Kidney glomerular epithelial cell (primary cell): ENCODE results near the gene PACS1.
"Not testable (repeated sequence)": the region's sequence is repeated elsewhere in the genome, so short reads cannot be mapped to it uniquely, and the experiment has no call there.

Source experiments
- DNase-seq: peaks from one replicate; lab custom pipeline; 2025; lab: John Stamatoyannopoulos, UW

The PACS1 gene

DNA sequence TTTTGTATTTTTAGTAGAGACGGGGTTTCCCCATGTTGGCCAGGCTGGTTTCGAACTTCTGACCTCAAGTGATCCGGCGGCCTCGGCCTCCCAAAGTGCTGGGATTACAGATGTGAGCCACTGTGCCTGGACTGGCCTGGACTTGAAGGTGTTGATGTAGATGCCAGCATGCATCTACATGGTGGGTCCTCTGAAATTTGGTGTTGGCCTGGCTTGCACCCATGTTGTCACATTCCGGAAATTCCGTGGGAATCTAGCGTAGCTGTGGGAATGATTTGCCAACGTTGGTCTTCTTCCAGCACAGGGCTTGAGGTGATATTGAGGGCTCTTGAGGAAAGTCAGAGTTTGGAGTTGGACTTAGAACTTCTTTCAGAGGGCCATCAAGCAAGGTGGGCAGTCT, 6.5 kb downstream of the PACS1 start:
- DNase-seq, result no peak

DNA sequence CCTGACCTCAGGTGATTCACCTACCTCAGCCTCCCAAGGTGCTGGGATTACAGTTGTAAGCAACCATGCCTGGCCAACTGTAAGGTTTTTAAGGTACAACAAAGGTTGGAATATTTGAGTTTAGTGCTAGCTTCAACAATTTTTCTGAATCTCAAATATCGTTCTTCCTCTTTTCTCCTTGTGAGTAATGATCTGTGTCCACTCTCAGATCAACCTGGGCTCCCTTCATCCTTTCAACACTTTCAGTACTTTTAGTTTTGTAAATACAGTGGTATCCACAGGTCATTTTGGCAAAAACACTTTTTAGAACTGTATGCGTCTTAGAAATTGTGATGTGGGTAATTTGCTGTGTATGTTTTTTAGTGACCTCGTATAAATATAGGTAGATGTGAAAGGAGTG, 7.9 kb downstream of the PACS1 start:
- DNase-seq, result no peak

DNA sequence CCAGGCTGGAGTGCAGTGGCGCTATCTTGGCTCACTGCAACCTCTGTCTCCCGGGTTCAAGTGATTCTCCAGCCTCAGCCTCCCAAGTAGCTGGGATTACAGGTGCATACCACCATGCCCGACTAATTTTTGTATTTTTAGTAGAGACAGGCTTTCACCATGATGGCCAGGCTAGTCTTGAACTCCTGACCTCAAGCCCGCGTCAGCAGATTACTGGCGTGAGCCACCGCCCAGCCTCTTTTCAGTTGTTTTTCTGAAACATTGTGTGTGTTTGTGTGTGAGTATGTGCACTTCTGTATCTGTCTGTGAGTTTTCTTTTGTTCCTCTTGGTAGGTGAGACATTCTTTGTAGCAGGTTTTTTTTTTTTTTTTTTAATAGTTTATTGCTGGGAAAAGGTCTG, 8.9 kb downstream of the PACS1 start:
- DNase-seq, result not testable (repeated sequence)

DNA sequence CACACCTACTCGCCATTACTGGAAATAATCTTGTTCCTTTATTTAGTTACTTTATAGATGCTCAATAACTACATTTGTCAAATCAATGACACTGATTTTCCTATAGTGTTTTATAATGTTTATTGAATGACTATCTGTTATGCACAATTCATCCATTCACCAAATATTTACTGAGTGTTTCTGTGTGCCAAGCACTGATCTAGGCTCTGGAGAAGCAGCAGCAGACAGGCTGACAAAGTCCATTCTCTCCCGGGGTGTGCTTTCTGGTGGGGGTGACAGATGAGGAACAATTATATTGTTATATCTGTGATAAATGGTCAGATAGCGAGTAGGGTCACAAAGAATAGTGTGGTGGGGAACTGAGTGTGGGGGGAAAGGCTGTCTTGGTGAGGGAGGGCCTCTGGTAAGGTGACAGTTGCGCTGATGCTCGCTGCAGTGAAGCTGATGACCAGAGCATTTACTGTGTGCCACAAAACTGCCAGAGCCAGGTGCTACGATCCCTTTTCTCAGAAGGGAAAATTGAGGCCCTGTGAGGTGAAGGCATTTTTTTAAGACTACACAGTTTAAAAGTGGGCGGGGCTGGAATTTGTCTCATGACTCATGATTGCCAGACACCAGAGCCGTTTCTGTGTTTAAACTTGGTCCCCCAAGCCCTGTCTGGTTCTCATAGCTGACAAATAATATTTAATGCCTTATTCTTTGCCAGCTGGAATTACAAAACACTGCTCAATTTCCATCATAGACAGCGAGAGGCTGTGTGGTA, 10.2 kb downstream of the PACS1 start:
- no peak for DNase-seq

DNA sequence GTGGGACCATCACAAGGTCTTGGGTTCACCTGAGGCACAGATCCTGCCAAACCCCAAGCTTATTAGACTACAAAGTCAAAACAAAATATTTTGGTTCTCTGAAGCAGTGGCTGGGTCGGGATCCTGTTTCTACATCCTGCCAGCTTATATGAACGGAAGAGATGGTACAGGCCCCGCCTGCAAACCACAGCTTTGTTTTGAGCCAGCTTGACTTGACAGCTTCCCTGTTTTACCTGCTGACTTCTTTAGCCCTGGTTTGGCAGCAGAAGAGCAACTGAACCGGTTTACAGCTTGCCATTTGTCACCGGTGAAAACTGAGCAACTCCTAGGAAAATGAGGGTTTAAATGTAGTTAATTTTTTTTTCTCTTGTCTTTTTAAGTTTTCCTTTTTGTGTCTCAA, 11.4 kb downstream of the PACS1 start:
- DNase-seq, result no peak

DNA sequence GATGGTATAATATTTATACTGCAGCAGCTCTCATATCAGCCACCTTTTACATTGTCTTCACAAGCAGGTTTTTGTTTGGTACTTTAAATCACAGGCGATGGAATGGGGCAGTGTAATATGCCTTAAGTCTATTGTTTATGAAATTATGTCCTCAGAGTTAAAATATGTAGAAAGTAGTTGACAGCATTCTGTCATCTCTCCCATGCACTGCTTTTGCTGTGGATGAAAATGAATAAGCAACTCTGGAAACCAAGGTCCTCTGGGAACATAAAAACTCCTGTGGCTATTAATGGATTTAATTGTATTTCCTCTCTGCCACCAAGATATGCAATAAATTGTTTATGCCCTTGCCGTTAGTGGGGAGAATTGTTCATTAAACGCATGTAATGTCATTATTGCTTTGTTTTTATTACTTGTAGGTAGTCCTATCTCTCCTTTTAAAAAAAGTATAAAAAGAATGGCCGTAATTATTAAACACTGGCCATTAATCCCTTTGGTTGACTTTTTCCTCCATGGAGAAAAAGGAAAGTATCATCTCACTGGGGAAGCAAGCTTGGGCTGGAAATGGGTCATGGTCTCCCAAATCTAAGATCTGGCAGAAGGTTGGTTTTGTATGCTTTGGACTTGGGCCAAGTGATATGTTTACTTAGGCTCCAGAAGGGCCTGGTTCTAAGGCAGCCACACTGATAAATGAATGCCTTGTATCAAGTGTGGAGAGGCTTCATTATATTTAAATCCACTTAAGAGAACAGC, 13.1 kb downstream of the PACS1 start:
- no peak for DNase-seq

DNA sequence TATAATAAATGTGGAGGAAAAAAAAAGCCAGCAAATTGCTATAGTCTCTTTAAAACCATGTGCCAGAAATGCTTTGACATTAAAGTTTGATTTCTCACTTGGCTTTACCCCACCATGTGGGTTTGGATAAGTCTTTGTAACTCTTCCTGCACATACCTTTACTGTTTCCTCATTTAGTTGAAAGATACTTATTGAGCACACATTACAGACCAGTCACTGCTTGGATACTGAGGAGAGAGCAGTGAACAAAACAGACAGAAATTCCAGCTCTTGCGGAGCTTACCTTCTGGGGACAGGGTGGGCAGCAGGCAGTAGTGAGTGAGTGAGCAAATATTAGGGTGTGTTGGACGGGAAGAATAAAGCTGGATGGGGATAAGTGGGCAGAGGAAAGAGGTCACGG, 13.7 kb downstream of the PACS1 start:
- DNase-seq, result no peak

DNA sequence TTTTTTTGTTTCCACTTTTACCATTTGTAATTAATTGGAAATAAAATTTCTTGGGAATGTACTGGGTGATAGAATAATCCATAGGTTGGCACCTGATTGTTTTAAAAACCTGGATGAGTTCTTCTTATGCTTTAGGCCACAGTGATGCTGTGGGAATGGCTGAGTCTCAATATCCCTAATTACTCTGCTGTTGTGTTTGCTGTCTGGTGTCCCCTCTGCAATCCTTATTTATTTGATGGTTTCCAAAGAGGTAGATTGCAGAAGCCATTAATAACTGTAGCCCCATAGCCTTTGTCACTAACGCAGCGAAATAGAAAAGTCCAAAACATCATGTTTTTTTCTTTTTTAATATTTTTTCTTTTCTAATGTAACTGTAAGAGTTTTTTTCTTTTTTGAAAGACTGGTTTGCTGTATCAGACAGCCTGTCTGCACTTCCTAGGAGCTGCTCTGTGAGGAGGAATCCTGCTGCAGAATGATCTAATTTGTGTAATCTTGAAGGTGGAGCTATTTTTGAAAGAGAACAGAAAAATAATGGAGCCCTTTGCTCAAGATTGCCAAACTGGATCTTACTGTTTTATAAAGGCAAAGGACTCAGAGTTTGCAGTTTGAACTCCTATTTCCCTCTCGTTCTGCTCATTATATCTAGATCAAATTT, 14.9 kb downstream of the PACS1 start:
- DNase-seq, result no peak

DNA sequence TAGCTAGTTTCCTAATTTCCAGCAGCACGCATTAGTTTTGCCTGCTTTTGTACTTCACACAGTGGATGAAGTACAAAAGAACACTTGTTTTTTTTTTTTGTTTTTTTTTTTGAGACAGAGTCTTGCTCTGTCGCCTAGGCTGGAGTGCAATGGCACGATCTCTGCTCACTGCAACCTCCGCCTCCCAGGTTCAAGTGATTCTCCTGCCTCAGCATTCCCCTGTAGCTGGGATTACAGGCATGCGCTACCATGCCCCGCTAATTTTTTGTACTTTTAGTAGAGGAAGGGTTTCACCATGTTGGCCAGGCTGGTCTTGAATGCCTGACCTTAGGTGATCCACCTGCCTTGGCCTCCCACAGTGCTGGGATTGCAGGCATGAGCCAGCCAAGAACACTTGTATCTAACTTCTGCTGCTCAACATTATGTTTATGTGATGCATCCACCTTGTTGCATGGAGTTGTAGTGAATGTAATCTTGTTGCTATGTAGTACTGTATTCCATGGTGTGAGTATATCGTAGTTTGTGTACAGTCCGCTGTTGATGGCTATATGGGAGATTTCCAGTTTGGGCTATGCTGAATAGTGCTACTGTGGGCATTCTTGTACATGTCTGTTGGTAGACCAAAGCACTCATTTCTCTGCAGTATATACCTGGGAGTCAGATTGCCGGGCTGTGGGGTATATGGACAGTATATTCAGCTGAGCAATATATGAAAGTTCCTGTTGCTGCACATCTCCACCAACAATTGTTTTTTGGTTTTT, 17.3 kb downstream of the PACS1 start:
- no peak for DNase-seq

DNA sequence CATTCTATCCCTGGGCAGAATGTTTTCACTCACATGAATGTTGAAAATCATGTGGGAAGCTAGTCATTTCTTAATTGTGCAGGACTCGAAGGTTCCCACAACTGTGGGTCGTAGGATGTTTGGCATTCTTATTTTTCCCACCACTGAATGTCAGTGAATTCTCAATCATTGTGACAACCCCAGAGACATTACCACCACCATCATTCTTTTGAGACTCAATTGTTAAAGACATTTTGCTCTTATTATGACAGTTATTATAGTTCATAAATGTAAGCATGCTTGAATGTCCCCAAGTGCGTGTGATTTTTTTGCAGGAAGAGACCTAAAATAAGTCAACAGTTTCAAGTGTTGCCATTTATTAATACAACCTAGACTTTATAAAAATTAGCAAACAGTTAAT, 19.0 kb downstream of the PACS1 start:
- DNase-seq, result no peak

DNA sequence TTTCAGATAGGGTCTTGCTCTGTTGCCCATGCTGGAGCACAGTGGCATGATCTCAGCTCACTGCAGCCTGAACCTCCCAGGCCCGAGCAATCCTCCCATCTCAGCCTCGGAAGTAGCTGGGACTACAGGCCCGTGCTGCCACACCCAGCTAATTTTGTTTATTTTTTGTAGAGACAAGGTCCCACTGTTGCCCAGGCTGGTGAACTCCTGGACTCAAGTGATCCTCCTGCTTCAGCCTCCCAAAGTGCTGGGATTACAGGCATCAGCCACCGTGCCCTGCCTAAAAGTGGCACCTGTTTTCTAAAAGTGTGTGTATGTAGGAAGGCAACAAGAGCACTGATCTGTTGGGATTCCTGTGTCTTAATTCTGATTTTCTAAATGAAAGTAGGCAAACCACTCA, 20.2 kb downstream of the PACS1 start:
- DNase-seq, result no peak

DNA sequence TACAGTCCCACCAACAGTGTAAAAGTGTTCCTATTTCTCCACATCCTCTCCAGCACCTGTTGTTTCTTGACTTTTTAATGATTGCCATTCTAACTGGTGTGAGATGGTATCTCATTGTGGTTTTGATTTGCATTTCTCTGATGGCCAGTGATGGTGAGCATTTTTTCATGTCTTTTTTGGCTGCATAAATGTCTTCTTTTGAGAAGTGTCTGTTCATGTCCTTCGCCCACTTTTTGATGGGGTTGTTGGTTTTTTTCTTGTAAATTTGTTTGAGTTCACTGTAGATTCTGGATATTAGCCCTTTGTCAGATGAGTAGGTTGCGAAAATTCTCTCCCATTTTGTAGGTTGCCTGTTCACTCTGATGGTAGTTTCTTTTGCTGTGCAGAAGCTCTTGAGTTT, 22.1 kb downstream of the PACS1 start:
- DNase-seq, result not testable (repeated sequence)

DNA sequence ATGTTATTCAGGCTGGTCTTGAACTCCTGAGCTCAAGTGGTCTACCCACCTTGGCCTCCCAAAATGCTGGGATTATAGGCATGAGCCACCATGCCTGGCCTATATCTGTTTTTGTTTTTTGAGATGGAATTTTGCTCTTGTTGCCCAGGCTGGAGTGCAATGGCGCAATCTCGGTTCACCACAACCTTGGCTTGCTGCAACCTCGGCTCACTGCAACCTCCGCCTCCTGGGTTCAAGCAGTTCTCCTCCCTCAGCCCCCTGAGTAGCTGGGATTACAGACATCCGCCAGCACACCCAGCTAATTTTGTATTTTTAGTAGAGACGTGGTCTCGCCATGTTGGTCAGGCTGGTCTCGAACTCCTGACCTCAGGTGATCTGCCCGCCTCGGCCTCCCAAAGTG, 29.7 kb downstream of the PACS1 start:
- not testable (repeated sequence) for DNase-seq

DNA sequence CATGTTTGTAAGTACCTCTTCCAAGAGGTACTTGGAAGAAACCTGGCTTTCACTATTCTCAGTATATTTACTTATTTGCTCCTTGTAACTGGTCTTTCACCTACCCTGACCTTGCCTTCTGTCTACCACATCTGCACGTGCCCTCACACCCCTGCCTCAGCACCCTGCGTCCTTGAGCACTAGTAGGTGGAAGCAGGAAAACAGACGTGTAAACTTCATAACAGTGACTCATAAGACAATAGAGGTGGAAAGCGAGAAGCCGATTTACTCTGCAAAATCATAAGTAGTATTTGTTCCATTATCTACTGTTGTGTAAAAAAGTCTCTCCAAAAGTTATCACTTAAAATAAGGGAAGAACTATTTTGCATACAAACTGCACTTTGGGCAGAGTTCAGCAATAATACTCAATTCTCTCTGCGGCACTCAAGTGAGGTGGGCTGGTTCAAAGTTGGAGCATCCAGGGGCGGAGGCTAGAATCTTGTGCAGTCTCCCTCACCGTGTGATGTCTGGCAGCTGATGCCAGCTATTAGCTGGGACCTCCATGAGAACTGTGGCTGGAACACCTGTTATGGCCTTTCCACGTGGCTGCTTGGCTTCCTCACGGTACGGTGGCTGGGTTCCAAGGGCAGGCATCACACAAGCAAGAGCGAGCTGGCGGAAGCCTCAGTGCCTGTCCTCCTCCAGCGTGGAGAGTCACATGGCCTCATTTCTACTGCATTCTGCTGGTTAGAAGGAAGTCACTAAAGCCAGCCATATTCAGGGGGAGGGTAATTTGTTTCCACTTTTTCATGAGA, 30.4 kb downstream of the PACS1 start:
- DNase-seq, result peak; percentile 52

DNA sequence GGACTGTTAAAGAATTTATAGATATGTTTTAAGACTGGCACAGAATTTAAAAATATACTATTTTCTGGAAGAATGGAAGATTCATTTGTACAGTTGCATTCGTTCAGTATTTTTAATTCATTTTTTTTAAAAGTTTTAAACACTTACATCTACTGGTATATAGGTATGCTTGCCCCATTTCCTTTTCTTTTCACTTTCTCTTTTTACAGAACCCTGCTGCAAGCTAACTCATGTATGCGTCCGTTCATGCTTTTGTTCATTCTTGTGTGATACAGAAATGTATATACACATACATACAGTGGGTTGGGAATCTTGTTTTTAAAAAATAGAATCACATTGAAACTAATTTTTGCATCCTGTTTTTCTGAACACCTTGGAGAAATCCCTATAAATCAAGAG, 31.0 kb downstream of the PACS1 start:
- DNase-seq, result no peak

DNA sequence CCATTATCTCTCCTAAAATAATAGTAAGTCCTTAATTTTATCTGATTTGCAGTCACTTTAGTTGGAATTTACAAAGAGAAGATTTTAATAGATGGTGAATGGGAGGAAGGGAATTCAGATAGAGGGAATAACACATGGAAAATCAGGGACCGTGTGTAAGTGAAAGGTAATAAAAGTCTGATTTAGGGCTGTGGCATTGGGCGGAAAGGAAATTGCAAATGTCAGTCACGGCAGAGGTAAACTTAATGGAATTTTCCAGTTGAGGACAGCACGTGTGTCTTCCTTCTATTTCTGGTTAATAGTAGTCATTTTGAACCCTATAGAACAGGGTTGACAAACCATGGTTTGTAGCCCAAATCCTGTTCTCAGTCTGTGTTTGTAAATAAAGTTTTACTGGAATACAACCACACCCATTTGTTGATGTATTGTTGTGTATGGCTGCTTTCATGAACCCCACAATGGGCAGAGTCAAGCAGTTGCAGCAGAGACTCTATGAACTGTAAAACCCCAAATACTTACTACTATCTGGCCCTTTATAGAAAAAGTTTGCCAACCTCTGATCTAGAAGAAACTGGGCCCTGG, 34.1 kb downstream of the PACS1 start:
- DNase-seq, result no peak

DNA sequence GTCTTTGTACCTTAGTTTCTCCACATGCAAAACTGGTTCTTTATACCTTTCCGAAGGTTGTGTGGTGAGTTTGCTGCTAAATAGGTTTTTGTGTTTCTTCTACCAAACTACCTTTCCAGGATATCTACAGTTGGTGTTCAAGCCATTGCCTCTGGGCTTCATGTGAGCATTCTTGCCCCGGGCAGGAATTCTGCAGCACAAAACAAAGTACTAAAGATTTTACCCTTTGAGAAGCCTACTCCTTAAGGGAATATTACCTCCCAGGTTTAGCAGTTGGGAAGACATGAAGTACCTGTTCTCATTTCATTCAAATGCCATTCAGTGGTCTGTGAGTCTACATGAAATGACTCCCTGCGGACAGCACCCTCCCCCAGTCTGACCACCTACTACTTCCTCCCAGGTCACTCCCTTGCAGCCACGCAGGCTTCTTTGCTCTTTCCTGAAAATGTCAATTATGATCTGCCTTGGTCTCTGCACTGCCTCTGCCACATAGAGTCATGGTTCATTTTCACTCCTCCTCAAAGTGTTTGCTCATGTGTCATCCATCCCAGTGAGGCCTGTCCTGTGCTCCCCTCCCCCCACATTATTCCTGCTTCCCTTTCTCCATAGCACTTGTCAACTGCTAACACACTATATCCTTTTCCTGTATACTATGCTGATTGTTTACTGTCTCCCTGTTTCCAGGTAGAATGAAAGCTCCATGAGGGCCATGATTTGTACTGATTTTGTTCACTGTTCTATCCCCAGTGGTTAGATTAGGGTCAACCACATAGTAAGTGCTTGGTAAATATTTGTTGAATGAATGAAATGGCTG, 36.9 kb downstream of the PACS1 start:
- peak; percentile 22 for DNase-seq

DNA sequence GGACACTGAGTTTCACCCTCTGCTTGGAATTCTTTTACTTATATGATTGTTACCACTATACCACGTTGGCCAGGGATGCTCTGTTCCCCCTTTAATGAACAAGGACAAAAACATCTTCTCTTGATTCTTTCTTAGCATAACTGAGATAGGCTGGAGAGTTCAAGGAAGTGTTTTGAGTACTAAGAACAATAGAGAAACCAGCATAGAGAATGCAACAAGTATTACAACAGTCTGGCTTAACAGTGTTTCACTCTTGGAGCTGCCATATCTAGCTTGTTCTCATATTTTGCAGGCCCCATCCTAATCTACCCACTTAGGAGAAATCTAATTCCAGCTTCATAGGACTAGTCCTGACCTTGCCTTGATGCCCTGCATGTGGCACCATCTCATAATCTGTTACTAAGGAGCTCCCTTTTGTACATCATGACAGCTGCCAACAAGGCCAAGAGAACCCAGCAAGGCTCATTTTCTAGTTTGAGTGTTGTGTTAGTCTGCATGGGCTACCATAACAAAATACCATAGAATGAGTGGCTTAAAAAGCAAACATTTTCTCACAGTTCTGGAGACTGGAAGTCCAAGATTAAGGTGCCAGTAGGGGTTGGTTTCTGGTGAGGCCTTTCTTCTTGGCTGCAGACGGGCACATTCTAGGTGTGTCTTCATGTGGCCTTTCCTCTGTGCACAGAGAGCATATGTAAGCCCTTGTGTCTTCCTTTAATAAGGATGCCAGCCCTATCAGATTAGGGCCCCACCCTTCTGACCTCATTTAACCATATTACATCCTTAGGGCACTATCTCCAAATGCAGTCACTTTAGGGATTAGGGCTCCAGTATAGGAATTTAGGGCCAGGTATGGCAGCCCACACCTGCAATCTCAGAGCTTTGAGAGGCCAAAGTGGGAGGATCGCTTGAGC, 37.8 kb downstream of the PACS1 start:
- no peak for DNase-seq

DNA sequence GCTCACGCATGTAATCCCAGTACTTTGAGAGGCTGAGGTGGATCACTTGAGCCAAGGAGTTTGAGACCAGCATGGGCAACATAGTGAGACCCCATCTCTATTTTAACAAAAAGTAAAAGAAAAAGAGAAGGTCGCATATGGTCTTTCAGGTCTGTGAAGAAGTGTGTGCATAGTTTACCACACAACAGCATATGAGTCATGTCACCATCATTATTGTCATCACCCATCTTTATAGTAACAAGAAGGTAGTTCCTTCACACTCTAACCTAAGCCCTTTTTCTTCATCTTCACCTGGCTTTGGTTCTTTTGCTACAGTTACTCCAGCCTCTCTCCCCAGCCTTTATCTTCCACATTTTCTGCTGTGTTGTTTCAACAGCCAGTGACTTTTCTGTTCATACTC, 39.2 kb downstream of the PACS1 start:
- no peak for DNase-seq
